HG03139 (cell line): ENCODE results near the gene WASF3.

Source experiments
- ATAC-seq: cut with Tn5 transposase; IDR thresholded peaks from one replicate; pipeline ENCODE4 v1.9.1; 2021; ENCODE audit not compliant: unreplicated experiment

The WASF3 gene

GRCh38 chr13:26589226-26589625 lies 31.7 kb downstream of the WASF3 start:
- ATAC-seq = no peak

- ATAC-seq = no peak
Observed at GRCh38 chr13:26589754-26590153, 32.3 kb downstream of the WASF3 start.

- no peak for ATAC-seq
Observed at GRCh38 chr13:26590379-26590778, 32.9 kb downstream of the WASF3 start.

GRCh38 chr13:26590951-26591350 lies 33.5 kb downstream of the WASF3 start:
- ATAC-seq = no peak

- no peak for ATAC-seq
Observed at GRCh38 chr13:26591672-26592071, 34.2 kb downstream of the WASF3 start.

GRCh38 chr13:26593661-26594060 lies 36.2 kb downstream of the WASF3 start:
- ATAC-seq = no peak

GRCh38 chr13:26594363-26594762 lies 36.9 kb downstream of the WASF3 start:
- ATAC-seq = no peak

- no peak for ATAC-seq
Observed at GRCh38 chr13:26596458-26596857, 39.0 kb downstream of the WASF3 start.

GRCh38 chr13:26599403-26599802 lies 41.9 kb downstream of the WASF3 start:
- ATAC-seq = no peak

GRCh38 chr13:26599860-26600259 lies 42.4 kb downstream of the WASF3 start:
- no peak for ATAC-seq

GRCh38 chr13:26600343-26600742 lies 42.9 kb downstream of the WASF3 start:
- no peak for ATAC-seq

- no peak for ATAC-seq
Observed at GRCh38 chr13:26601669-26602068, 44.2 kb downstream of the WASF3 start.

GRCh38 chr13:26602783-26603182 lies 45.3 kb downstream of the WASF3 start:
- ATAC-seq = no peak

GRCh38 chr13:26604784-26605545 lies 47.5 kb downstream of the WASF3 start:
- no peak for ATAC-seq

- ATAC-seq = no peak
Observed at GRCh38 chr13:26605845-26606244, 48.4 kb downstream of the WASF3 start.

- ATAC-seq = no peak
Observed at GRCh38 chr13:26606631-26607030, 49.1 kb downstream of the WASF3 start.

- no peak for ATAC-seq
Observed at GRCh38 chr13:26614721-26615120, 57.2 kb downstream of the WASF3 start.

- ATAC-seq = no peak
Observed at GRCh38 chr13:26616126-26616525, 58.6 kb downstream of the WASF3 start.

- ATAC-seq = no peak
Observed at GRCh38 chr13:26618726-26619125, 61.2 kb downstream of the WASF3 start.

- no peak for ATAC-seq
Observed at GRCh38 chr13:26619358-26619757, 61.9 kb downstream of the WASF3 start.

GRCh38 chr13:26621731-26622401 lies 64.4 kb downstream of the WASF3 start:
- no peak for ATAC-seq

GRCh38 chr13:26623125-26623524 lies 65.6 kb downstream of the WASF3 start:
- no peak for ATAC-seq

- ATAC-seq = no peak
Observed at GRCh38 chr13:26624572-26624971, 67.1 kb downstream of the WASF3 start.
